ENCODE data around the gene KRT1.

- TF ChIP-seq SUZ12 (IDR thresholded peaks at IDR 0.05; ENCODE audit: extremely low read depth, insufficient read depth, insufficient read length) (no peak), ZNF274 (IDR thresholded peaks at IDR 0.05; ENCODE audit: low read depth, low read length) (no peak), YY1 (IDR thresholded peaks at IDR 0.05; ENCODE audit: insufficient read depth, insufficient read length) (no peak)
These were observed 28.4 kb downstream of the KRT1 start, which contains the start of gene KRT2 for GRCh38 chr12:52651726-52652261.
